NT2/D1 (cell line): ENCODE results near the gene COL23A1.

Experiments used
- SUZ12 ChIP-seq: IDR thresholded peaks from 2 replicates; pipeline ENCODE4 v1.6.1; 2011; ENCODE audit not compliant: insufficient read length, insufficient read depth; ENCODE audit errors: extremely low read depth
- YY1 ChIP-seq: IDR thresholded peaks from 2 replicates; pipeline ENCODE4 v1.6.1; 2011; ENCODE audit not compliant: insufficient read length, insufficient read depth
- ZNF274 ChIP-seq: IDR thresholded peaks from 2 replicates; pipeline ENCODE4 v1.6.1; 2011; ENCODE audit warnings: mild to moderate bottlenecking, low read depth, low read length

DNA sequence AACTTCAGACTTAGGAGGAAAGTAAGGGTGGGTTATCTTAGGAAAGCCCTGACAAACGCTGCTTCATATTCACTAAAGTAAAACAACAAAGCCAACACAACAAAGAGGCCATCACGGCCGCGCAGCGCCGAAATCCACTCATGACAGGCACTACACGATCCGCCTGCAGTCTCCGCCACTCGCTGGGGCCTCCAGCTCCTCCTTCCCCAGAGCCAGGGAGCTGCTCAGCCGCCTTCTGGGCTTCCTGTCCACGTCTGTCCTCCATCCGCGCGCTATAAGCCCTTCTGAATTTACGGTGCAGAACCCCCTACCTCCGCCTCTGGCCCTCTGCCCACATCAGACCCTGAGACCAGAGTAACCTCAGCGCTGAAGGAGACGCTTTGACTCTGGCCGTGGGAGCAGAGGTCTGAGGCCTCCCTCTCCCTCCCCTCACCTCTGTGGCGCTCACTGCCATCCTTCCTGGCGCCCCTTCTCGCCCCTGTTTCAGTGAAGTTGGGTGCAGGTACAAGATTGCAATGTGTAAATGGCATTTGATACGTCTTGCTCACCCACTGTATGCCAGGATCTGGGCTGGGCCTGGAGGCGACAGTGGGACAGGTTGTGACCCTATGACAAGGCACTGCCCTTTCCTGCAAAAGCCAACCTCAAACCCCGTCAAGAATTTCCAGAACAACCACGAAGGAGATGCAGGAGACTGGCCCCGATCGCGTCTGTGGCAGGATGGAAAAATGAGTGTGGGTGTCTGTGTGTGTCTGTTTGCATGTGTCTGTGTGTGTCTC is 282.7 kb downstream of the COL23A1 start:
- no peak for TF ChIP-seq YY1
- no peak for TF ChIP-seq SUZ12
- no peak for TF ChIP-seq ZNF274
